Calu3 (cell line): ENCODE data around the gene TP53I13. TPM values are rescaled to one million over a fixed set of nuclear protein-coding genes. Genes with fewer than 3 reads are reported as not detected.

Experiments used
- BruUV-seq: library from RNA; stranded (reverse); fragments of 400-500 nt; replicated peaks from 2 replicates; lab custom pipeline; 2021; lab: Mats Ljungman, UMichigan
- CTCF ChIA-PET: fragments of 300-600 bp; sonication (Branson Sonifier 250); formaldehyde crosslinking; loops from one replicate; lab custom pipeline; 2022; ENCODE audit warnings: antibody characterized with exemption; lab: Charles Lee
- DNase-seq: peaks from one replicate; pipeline ENCODE4 v3.0.0; 2022
- H3K27ac Mint-ChIP-seq: one replicate; pipeline ENCODE4 v1.8.0; 2022; ENCODE audit warnings: mixed read lengths; ENCODE audit not compliant: unreplicated experiment
- H3K27me3 Mint-ChIP-seq: one replicate; pipeline ENCODE4 v1.8.0; 2022; ENCODE audit warnings: mixed read lengths; ENCODE audit not compliant: unreplicated experiment
- H3K36me3 Mint-ChIP-seq: one replicate; pipeline ENCODE4 v1.8.0; 2022; ENCODE audit warnings: mild to moderate bottlenecking, moderate library complexity, mixed read lengths; ENCODE audit not compliant: insufficient read depth, unreplicated experiment
- H3K4me1 Mint-ChIP-seq: one replicate; pipeline ENCODE4 v1.8.0; 2022; ENCODE audit warnings: mild to moderate bottlenecking, low read depth, mixed read lengths; ENCODE audit not compliant: unreplicated experiment
- H3K4me3 Mint-ChIP-seq: one replicate; pipeline ENCODE4 v1.8.0; 2022; ENCODE audit warnings: mild to moderate bottlenecking, low read depth, moderate library complexity, mixed read lengths; ENCODE audit not compliant: unreplicated experiment
- H3K9me3 Mint-ChIP-seq: one replicate; pipeline ENCODE4 v1.8.0; 2022; ENCODE audit warnings: low read depth, mixed read lengths; ENCODE audit not compliant: unreplicated experiment
- intact Hi-C: fragments of 100-400 bp; cut with micrococcal nuclease; formaldehyde crosslinking; loops from one replicate; pipeline ENCODE4 v1.10.0; 2022; ENCODE audit not compliant: unreplicated experiment
- total RNA-seq: library from RNA; stranded (reverse); gene quantifications from 2 replicates; pipeline ENCODE4 v1.2.3, GENCODE V29; 2022
- TF ChIP-seq, protein P1 (sequence below): fragments of 200-600 bp; IDR thresholded peaks from one replicate; pipeline ENCODE4 v1.8.0; 2022; ENCODE audit warnings: antibody characterized with exemption; ENCODE audit not compliant: unreplicated experiment

The TP53I13 gene
- total RNA-seq, 1 experiment from 2014 or later = 35.1 TPM

DNA sequence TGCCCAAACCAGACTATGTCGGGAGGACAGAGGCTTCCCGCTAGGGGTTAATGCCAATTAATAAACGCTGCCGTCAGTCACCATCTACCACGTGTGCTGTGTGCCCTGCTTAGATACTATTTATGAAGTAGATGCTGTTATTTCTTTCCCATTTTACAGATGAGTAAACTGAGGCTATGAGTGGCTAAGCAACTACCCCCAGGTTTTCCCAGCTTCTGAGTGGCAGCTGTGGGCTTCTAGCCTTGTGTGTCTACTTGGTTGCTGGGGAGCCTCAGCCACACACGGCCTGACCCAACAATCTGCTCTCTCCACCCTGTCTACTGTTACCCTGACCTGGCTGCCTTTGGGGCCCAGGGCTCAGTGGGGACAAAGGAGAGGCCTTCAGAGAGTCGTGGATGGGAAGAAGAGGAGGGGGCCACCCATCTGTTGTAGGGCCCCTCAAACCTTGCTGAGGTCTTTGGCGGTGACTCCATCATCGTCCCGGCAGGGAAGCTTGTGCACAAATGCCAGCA is 13.8 kb downstream of the TP53I13 start:
- no peaks in the 10 kb centered on the region for H3K9me3 Mint-ChIP-seq
- intact Hi-C loops = loop anchor here (5.0 kb wide), 1 partner anchor 35 kb away; no protein-coding TSS in a partner anchor

DNA sequence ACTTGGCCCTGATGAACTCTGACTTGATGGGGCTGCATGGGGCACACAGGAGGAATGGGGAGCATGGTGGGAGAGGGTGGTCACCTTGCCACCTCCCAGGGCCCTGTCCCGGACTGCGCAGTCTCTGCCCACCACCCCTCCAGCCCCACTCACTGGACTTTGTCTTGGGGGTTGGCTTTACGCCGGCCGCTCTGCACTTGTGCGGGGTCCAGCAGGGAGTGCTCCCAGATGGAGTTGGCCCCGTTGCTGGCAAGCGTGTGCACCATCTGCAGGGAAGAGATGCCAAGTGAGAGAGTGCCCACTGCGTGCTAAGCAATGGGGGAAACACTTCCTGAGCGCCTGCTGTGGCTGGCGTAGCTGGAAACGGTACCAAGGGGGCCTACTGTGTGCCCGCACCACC is 14.3 kb downstream of the TP53I13 start:
- no peaks in the 10 kb centered on the region for H3K27me3 Mint-ChIP-seq
- no TSS peak for BruUV-seq
- H3K4me3 Mint-ChIP-seq = no peak overlapping the region
- peaks cover 12% of the 10 kb centered on the region for H3K4me1 Mint-ChIP-seq
- no peak overlapping the region for H3K27ac Mint-ChIP-seq
- TF ChIP-seq, protein P1, sequence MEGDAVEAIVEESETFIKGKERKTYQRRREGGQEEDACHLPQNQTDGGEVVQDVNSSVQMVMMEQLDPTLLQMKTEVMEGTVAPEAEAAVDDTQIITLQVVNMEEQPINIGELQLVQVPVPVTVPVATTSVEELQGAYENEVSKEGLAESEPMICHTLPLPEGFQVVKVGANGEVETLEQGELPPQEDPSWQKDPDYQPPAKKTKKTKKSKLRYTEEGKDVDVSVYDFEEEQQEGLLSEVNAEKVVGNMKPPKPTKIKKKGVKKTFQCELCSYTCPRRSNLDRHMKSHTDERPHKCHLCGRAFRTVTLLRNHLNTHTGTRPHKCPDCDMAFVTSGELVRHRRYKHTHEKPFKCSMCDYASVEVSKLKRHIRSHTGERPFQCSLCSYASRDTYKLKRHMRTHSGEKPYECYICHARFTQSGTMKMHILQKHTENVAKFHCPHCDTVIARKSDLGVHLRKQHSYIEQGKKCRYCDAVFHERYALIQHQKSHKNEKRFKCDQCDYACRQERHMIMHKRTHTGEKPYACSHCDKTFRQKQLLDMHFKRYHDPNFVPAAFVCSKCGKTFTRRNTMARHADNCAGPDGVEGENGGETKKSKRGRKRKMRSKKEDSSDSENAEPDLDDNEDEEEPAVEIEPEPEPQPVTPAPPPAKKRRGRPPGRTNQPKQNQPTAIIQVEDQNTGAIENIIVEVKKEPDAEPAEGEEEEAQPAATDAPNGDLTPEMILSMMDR = no peak
- DNase-seq = no peak
- no peaks in the 10 kb centered on the region for H3K9me3 Mint-ChIP-seq
- CTCF ChIA-PET = no interaction called here
- intact Hi-C loops = loop anchor here (5.0 kb wide), 1 partner anchor 35 kb away; no protein-coding TSS in a partner anchor
- peaks cover 15% of the 10 kb centered on the region for H3K36me3 Mint-ChIP-seq

More for the DNA sequence above, 13.8 kb downstream of the TP53I13 start:
- TF ChIP-seq, protein P1 = no peak
- Mint-ChIP-seq H3K27ac (no peak overlapping the region), H3K4me3 (no peak overlapping the region), H3K4me1 (peaks cover 9% of the 10 kb centered on the region), H3K27me3 (no peaks in the 10 kb centered on the region), H3K36me3 (peaks cover 15% of the 10 kb centered on the region)
- no peak for DNase-seq
- CTCF ChIA-PET = interaction anchor here (0.6 to 1.8 kb wide), 2 partner anchors 35 to 49 kb away, joined by 4 to 11 read pairs; no protein-coding TSS in a partner anchor
- BruUV-seq = no TSS peak

DNA sequence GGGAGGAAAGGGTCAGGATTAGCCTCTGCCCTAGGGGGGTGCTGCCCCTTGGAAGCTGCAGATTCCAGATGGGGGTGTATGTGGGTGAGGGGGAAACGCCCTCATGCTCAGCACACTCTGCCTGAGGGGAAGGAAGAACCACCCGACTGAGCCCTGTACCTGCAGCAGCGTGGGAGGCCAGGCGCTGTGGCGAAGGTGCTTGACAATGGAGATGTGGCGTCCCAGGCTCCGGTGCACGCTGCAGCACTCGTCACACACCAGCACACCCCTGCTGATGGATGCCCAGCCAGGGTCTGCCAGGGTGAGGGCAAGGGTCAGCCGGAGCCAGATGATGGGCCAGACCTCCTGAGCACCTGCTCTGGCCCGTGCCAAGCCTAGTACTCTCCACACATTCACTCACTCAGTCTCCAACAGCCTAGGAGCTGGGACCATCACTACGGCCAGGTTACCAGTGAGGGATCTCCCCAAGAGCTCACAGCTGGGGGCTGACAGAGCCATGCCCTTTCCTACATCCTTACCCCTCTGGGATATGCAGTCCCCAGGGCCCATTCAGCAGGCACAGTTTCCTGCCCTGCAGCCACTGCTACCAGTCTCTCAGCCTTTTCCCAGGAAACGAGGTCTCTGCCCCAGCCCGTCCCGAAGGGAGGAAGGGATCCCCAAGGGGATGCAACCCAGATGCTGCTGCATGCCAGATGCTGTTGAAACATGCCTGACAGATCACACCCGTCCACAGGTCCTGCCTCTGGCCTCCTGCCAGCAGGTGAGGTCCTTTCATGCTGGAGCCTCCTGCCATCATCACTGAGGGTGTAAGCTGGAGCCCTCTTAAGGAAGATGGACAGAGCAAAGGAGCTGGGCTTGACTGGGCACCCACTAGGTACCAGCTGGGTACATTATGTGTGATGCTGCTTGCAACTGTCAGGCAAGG is 15.1 kb downstream of the TP53I13 start:
- H3K9me3 Mint-ChIP-seq = no peaks in the 10 kb centered on the region
- H3K4me1 Mint-ChIP-seq = peaks cover 19% of the 10 kb centered on the region
- CTCF ChIA-PET = no interaction called here
- H3K4me3 Mint-ChIP-seq = no peak overlapping the region
- TF ChIP-seq, protein P1 = no peak
- no TSS peak for BruUV-seq
- no peak overlapping the region for H3K27ac Mint-ChIP-seq
- no peak for DNase-seq
- intact Hi-C loops = loop anchor here (5.0 kb wide), 1 partner anchor 34 kb away; no protein-coding TSS in a partner anchor
- H3K27me3 Mint-ChIP-seq = no peaks in the 10 kb centered on the region
- peaks cover 23% of the 10 kb centered on the region for H3K36me3 Mint-ChIP-seq

DNA sequence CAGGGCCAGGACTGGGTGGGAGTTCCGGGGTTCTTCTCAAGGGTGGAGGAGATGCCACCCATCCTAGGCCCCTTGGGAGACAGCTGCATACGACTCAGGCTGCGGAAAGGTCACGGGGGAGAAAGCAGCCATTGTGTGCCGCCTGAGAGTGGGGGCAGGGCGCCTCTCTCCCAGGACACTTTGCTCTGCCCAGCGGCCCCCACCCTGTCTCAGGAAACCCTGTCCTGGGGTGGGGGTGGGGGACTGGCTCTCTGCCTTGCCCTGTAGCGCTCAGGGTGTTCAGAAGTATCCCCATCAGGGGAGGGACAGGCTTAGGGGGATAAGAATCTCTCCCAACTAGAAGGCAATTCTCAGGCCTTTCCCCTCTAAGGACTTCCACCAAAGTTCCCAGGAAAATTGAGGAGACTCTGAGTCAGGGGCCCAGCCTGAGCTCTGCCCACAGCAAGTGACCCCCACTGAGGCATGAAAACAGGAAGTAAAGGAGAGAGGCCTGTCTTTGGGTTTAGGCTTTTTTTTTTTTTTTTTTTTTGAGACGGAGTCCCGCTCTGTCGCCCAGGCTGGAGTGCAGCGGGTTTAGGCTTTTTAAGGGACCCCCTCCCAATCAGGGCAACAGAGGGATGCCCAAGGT is 16.1 kb downstream of the TP53I13 start:
- H3K4me3 Mint-ChIP-seq = no peak overlapping the region
- intact Hi-C loops = loop anchor here (5.0 kb wide), 1 partner anchor 33 kb away; no protein-coding TSS in a partner anchor
- no peaks in the 10 kb centered on the region for H3K27me3 Mint-ChIP-seq
- H3K27ac Mint-ChIP-seq = no peak overlapping the region
- TF ChIP-seq, protein P1 = no peak
- BruUV-seq = no TSS peak
- H3K36me3 Mint-ChIP-seq = peaks cover 29% of the 10 kb centered on the region
- H3K9me3 Mint-ChIP-seq = no peaks in the 10 kb centered on the region
- CTCF ChIA-PET = no interaction called here
- DNase-seq = no peak
- peaks cover 19% of the 10 kb centered on the region for H3K4me1 Mint-ChIP-seq
